Bronchial epithelial cell (primary cell): ENCODE results near the gene ZNFX1. TPM values are rescaled to one million over a fixed set of nuclear protein-coding genes. Genes with fewer than 3 reads are reported as not detected.

Source experiments
- DNase-seq: peaks from one replicate; pipeline ENCODE4 v3.0.0-alpha.2; 2010; ENCODE audit warnings: low read depth
- FAIRE-seq: peaks from 2 replicates; lab custom pipeline; 2011; peaks lifted over from hg19 to GRCh38; lab: Jason Lieb, UNC
- H3K27me3 ChIP-seq: 2 replicates; pipeline ENCODE4 v1.5.1; 2011; ENCODE audit warnings: low read length; ENCODE audit not compliant: control insufficient read depth, insufficient read depth
- H3K36me3 ChIP-seq: 2 replicates; pipeline ENCODE4 v1.5.1; 2011; ENCODE audit warnings: low read length; ENCODE audit not compliant: control insufficient read depth, insufficient read depth
- H3K4me3 ChIP-seq: 2 replicates; pipeline ENCODE4 v1.5.1; 2011; ENCODE audit warnings: mild to moderate bottlenecking, low read depth, low read length, control low read depth
- total RNA-seq: library from RNA; depleted of rRNA; stranded (reverse); fragments of >200 nt; gene quantifications from 2 replicates; pipeline ENCODE4 v1.2.1, GENCODE V29; 2014
- TF ChIP-seq, protein P1 (sequence below): IDR thresholded peaks from 2 replicates; pipeline ENCODE4 v1.5.1; 2011; ENCODE audit warnings: mild to moderate bottlenecking, moderate library complexity, low read length, control low read depth, inconsistent platforms; ENCODE audit not compliant: insufficient read depth, severe bottlenecking

Gene ZNFX1
- total RNA-seq: 12.4 and 18.3 TPM in 2 replicates

DNA sequence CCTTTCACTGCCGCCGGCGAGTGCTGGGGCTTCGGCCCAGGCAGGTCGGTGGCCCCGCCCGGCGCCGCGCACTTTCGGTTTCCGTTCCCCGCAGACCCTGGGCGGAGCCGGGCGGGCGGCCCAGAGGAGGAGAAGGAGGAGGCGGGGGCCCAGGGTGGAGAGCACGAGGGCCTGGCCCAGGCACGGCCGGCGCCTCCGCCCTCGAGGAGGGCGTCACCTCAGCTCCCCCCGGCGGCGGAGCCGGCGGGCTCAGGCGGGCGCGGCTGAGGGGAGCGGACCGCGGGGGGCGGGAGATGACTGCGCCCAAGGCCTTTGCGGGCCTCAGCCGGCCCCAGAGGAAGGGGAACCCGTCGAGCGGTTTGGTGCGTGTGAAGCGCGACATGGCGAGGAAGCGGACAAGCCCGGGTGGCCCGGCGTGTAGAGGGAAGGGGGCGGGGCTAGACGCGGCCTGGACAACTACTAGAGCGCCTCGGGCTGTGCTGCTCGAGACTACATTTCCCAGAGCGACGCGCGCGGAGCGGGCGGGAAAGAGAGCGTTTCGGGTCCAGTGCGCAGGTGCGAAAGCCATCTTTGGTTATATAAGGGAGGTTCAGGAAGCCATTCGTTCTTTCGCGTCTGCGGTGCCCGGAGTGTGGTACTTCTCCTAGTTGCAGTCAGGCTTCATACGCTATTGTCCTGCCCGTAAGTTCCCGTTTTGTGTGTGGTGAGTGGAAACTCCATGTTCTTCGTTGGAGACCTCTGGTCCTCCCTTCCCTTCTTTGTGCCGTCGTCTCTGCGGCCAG, at the start of gene ZNFX1:
Gene ZNFX1, minus strand, starts transcription at position 22 of the 782 bp plus-strand sequence. CDS start 2,218 bp downstream, outside the sequence.
- TF ChIP-seq, protein P1, sequence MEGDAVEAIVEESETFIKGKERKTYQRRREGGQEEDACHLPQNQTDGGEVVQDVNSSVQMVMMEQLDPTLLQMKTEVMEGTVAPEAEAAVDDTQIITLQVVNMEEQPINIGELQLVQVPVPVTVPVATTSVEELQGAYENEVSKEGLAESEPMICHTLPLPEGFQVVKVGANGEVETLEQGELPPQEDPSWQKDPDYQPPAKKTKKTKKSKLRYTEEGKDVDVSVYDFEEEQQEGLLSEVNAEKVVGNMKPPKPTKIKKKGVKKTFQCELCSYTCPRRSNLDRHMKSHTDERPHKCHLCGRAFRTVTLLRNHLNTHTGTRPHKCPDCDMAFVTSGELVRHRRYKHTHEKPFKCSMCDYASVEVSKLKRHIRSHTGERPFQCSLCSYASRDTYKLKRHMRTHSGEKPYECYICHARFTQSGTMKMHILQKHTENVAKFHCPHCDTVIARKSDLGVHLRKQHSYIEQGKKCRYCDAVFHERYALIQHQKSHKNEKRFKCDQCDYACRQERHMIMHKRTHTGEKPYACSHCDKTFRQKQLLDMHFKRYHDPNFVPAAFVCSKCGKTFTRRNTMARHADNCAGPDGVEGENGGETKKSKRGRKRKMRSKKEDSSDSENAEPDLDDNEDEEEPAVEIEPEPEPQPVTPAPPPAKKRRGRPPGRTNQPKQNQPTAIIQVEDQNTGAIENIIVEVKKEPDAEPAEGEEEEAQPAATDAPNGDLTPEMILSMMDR: no peak
- Histone ChIP-seq H3K27me3 (no peaks in the 10 kb centered on the region), H3K36me3 (peaks cover 43% of the 10 kb centered on the region), H3K4me3 (peak within 1 kb of the TSS; percentile 87)
- DNase-seq (peak; percentile 86), FAIRE-seq (peak; percentile 55)

DNA sequence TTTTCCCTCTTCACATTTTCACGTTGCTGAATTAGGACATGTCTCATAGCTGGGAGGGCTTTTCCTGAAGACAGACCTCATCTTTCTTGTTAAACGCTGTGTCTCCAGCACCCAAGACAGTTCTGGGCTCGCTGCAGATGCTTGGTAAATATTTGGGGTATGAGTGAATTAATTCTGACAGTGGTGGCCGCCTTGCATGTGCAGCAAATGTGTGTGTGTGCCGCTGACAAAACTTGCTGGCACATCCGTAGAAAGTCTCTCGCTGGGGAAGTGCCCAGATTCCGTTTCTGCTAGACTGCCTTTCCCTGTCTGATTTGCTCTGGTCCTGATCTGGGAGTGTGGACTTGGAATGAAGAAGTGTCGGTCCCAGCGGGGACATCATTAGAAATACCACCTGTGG, 48.2 kb upstream of the ZNFX1 start:
- Histone ChIP-seq H3K27me3 (peaks cover 10% of the 10 kb centered on the region), H3K36me3 (no peaks in the 10 kb centered on the region), H3K4me3 (no peak overlapping the region)
- TF ChIP-seq, protein P1: no peak
- no peak for FAIRE-seq
- DNase-seq: no peak

DNA sequence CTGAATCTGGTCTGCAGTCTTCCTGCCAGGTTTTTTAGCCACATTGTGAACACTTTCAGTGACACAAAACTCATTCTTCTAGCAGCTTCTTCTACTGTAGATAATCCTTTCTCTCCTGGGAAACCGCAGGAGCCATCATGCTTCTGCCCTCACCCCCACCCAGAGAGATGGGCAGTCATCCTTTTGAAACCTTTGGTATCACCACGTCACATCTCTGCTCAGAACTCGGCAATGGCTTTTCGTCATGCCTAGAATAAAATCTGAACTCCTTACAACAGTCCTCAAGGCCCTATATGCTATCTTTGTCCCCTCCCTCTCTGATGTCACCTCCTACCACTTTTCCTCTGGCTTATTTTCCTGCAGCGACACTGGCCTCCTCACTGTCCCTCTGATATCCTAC, 46.4 kb upstream of the ZNFX1 start:
- Histone ChIP-seq H3K4me3 (no peak overlapping the region), H3K36me3 (no peaks in the 10 kb centered on the region), H3K27me3 (peaks cover 15% of the 10 kb centered on the region)
- FAIRE-seq (no peak), DNase-seq (no peak)
- TF ChIP-seq, protein P1: no peak

DNA sequence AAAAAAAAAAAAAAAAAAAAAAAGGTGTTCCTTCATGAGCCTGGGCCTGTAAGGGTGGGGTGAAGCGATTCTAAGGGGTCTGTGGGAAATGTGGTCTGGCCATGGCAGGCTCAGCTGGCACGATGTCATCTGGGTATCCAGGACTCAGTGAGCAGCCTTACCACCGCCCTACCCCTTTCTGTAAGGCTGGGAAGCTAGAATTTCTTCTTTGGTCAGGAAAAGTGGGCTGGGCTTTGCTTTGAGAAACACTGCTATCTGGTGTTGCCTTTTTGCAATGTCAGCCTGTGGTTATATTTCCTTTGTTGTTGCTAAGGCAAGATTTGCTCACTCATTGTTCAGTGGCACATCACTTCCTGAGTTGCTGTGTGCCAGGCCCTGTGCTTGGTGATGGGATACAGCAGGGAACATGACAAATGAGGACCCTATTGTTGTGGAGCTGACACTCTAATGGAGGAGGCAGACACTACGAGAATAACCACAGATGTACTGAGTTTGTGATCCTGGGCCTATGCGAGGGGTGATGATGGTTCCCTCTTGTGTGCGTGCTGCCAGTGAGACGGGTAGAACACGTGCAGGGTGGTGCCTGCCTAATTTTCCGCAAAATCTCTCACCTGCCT, 45.9 kb upstream of the ZNFX1 start:
- Histone ChIP-seq H3K27me3 (peaks cover 18% of the 10 kb centered on the region), H3K4me3 (no peak overlapping the region), H3K36me3 (no peaks in the 10 kb centered on the region)
- DNase-seq: peak; percentile 80
- FAIRE-seq: no peak
- TF ChIP-seq, protein P1: peak; percentile 61

DNA sequence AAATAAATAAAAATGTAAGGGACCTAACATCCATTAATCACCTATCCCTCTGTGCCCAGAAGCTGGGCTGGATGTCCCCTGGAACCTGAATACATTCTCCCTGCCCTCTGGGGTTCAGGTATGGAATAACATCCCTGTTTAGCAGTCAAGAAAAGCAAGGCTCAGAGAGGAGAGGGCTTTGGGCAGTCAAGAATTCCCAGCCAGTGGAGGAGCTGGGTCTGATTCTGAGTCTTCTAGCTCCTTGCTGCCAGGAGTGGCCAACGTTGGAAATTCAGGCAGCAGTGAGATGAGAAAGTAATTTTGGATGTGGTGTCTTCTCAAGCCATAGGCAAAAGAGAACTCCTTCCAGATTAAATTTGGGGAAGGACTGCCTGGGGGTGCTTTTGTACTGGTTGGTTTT, 42.6 kb upstream of the ZNFX1 start:
- no peak for FAIRE-seq
- TF ChIP-seq, protein P1: no peak
- no peak overlapping the region for H3K4me3 ChIP-seq
- H3K27me3 ChIP-seq: peaks cover 22% of the 10 kb centered on the region
- peak; percentile 34 for DNase-seq
- H3K36me3 ChIP-seq: no peaks in the 10 kb centered on the region
